ENCODE data around the gene CTRB2. TPM values are rescaled to one million over a fixed set of nuclear protein-coding genes. Genes with fewer than 3 reads are reported as not detected.

Gene CTRB2
- total RNA-seq, 4 donors from 2014 or later, result not detected

- peaks cover 93% of the 10 kb centered on the region for H3K4me1 ChIP-seq
- no peaks in the 10 kb centered on the region for H3K27me3 ChIP-seq
- no peaks in the 10 kb centered on the region for H3K36me3 ChIP-seq
- H3K4me3 ChIP-seq, result peak overlapping the region; percentile 82
- peak overlapping the region; percentile 90 for H3K27ac ChIP-seq
- no peak for TF ChIP-seq EP300 (IDR thresholded peaks at IDR 0.05)
- no peak for TF ChIP-seq POLR2A (IDR thresholded peaks at IDR 0.05)
- TF ChIP-seq CTCF (IDR thresholded peaks at IDR 0.05), result no peak
- TF ChIP-seq POLR2AphosphoS5 (IDR thresholded peaks at IDR 0.05), result no peak
- H3K9me3 ChIP-seq, result no peaks in the 10 kb centered on the region
- WGBS, result 58% methylated on average over 5 of the region's 5 CpGs
- no peak for DNase-seq (ENCODE audit: low spot score in 2 of 2)
Observed at GRCh38 chr16:75249441-75249840, 42.5 kb upstream of the CTRB2 start.

- Histone ChIP-seq H3K36me3 (no peaks in the 10 kb centered on the region), H3K27me3 (no peaks in the 10 kb centered on the region), H3K27ac (peak overlapping the region; percentile 90), H3K4me1 (peaks cover 93% of the 10 kb centered on the region), H3K9me3 (no peaks in the 10 kb centered on the region), H3K4me3 (no peak overlapping the region)
- TF ChIP-seq EP300 (IDR thresholded peaks at IDR 0.05), result no peak
- no peak for DNase-seq (ENCODE audit: low spot score in 2 of 2)
- 39% methylated on average over 12 of the region's 17 CpGs for WGBS
Observed at GRCh38 chr16:75248536-75249380, 41.8 kb upstream of the CTRB2 start.

GRCh38 chr16:75248142-75248535 is 41.2 kb upstream of the CTRB2 start:
- WGBS, result 54% methylated on average over 9 of the region's 13 CpGs
- H3K4me1 ChIP-seq, result peaks cover 92% of the 10 kb centered on the region
- H3K36me3 ChIP-seq, result no peaks in the 10 kb centered on the region
- peak overlapping the region; percentile 90 for H3K27ac ChIP-seq
- DNase-seq (ENCODE audit: low spot score in 2 of 2), result no peak
- H3K4me3 ChIP-seq, result no peak overlapping the region
- no peaks in the 10 kb centered on the region for H3K27me3 ChIP-seq
- no peak for TF ChIP-seq POLR2AphosphoS5 (IDR thresholded peaks at IDR 0.05)
- H3K9me3 ChIP-seq, result no peaks in the 10 kb centered on the region

- Histone ChIP-seq H3K27me3 (no peaks in the 10 kb centered on the region), H3K36me3 (peaks cover 5% of the 10 kb centered on the region), H3K27ac (peak overlapping the region; percentile 62), H3K4me3 (no peak overlapping the region), H3K9me3 (no peaks in the 10 kb centered on the region), H3K4me1 (peaks cover 83% of the 10 kb centered on the region)
- WGBS, result 75% methylated on average over 13 of the region's 13 CpGs
- TF ChIP-seq CTCF (IDR thresholded peaks at IDR 0.05) (no peak), EP300 (IDR thresholded peaks at IDR 0.05) (no peak), POLR2AphosphoS5 (IDR thresholded peaks at IDR 0.05) (no peak), POLR2A (IDR thresholded peaks at IDR 0.05) (no peak)
- no peak for DNase-seq (ENCODE audit: low spot score in 2 of 2)
Observed at GRCh38 chr16:75247249-75247648, 40.3 kb upstream of the CTRB2 start.

- WGBS, result 74% methylated on average over 8 of the region's 12 CpGs
- Histone ChIP-seq H3K9me3 (no peaks in the 10 kb centered on the region), H3K4me3 (no peak overlapping the region), H3K27ac (peak overlapping the region; percentile 84), H3K27me3 (no peaks in the 10 kb centered on the region), H3K4me1 (peaks cover 77% of the 10 kb centered on the region), H3K36me3 (peaks cover 11% of the 10 kb centered on the region)
- TF ChIP-seq POLR2AphosphoS5 (IDR thresholded peaks at IDR 0.05), result no peak
- TF ChIP-seq POLR2A (IDR thresholded peaks at IDR 0.05), result no peak
- no peak for TF ChIP-seq CTCF (IDR thresholded peaks at IDR 0.05)
- TF ChIP-seq EP300 (IDR thresholded peaks at IDR 0.05), result no peak
- DNase-seq (ENCODE audit: low spot score in 2 of 2), result no peak
Observed at GRCh38 chr16:75246504-75247205, 39.7 kb upstream of the CTRB2 start.

Data from suprapubic skin (tissue), 4 donors.